ENCODE results near the gene ZNF76.

ZNF76 gene

DNA sequence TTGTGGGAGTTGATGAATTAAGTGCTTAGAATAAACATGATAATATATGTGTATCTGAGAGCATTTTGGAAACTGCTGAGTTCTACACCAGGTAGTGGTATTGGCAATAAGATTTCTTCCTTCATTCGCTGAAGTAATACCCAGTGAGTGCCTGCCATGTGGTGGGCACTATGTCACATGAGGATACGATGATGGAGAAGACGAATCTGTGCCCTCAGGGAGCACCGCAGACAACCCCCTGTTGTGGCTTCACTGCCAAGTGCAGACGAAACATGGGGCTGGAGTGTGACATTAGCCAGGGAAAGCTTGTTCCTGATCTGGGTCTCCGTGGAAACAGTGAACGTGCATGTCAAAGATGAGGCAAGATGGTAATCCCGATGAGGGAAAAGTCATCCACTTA lies 7.9 kb downstream of the ZNF76 start:
- TF ChIP-seq CTCF (IDR thresholded peaks at IDR 0.05; ENCODE audit: low read depth, low read length), result no peak
- DNase-seq (ENCODE audit: extremely low read depth, low read depth), result no peak

GRCh38 chr6:35267897-35268296 lies 8.4 kb downstream of the ZNF76 start:
- DNase-seq (ENCODE audit: extremely low read depth, low read depth), result no peak
- TF ChIP-seq CTCF (IDR thresholded peaks at IDR 0.05; ENCODE audit: low read depth, low read length), result no peak

GRCh38 chr6:35272005-35272404 lies 12.5 kb downstream of the ZNF76 start:
- no peak for TF ChIP-seq CTCF (IDR thresholded peaks at IDR 0.05; ENCODE audit: low read depth, low read length)
- DNase-seq (ENCODE audit: extremely low read depth, low read depth), result no peak

- no peak for TF ChIP-seq CTCF (IDR thresholded peaks at IDR 0.05; ENCODE audit: low read depth, low read length)
- DNase-seq (ENCODE audit: extremely low read depth, low read depth), result no peak
Observed at GRCh38 chr6:35273822-35274559, 14.5 kb downstream of the ZNF76 start.

- no peak for TF ChIP-seq CTCF (IDR thresholded peaks at IDR 0.05; ENCODE audit: low read depth, low read length)
- no peak for DNase-seq (ENCODE audit: extremely low read depth, low read depth)
Observed at GRCh38 chr6:35275744-35276260, 16.3 kb downstream of the ZNF76 start.

GRCh38 chr6:35278708-35279107 lies 19.2 kb downstream of the ZNF76 start:
- TF ChIP-seq CTCF (IDR thresholded peaks at IDR 0.05; ENCODE audit: low read depth, low read length), result no peak
- no peak for DNase-seq (ENCODE audit: extremely low read depth, low read depth)

GRCh38 chr6:35280903-35281302 lies 21.4 kb downstream of the ZNF76 start:
- no peak for TF ChIP-seq CTCF (IDR thresholded peaks at IDR 0.05; ENCODE audit: low read depth, low read length)
- DNase-seq (ENCODE audit: extremely low read depth, low read depth), result no peak
